MCF 10A (cell line): ENCODE data around the gene NECAB3. TPM values are rescaled to one million over a fixed set of nuclear protein-coding genes. Genes with fewer than 3 reads are reported as not detected.

Experiments
- BruUV-seq: library from RNA; stranded (reverse); fragments of 400-500 nt; replicated peaks from 2 replicates; lab custom pipeline; 2021; lab: Mats Ljungman, UMichigan
- CTCF ChIA-PET: fragments of 300-600 bp; sonication (Branson Sonifier 250); formaldehyde crosslinking; extraction: SDS; loops from one replicate; lab custom pipeline; 2021; ENCODE audit warnings: antibody characterized with exemption, inconsistent platforms; lab: Yijun Ruan, JAX
- POLR2A ChIA-PET: fragments of 300-600, 350-650 bp; sonication (Branson Sonifier 250); formaldehyde crosslinking; extraction: SDS; loops from one replicate; lab custom pipeline; 2020; ENCODE audit warnings: antibody characterized with exemption, inconsistent platforms; lab: Yijun Ruan, JAX
- DNase-seq: peaks from one replicate; pipeline ENCODE4 v3.0.0-alpha.2; 2018; ENCODE audit not compliant: unreplicated experiment
- H3K27ac Mint-ChIP-seq: one replicate; pipeline ENCODE4 v1.8.0; 2022; ENCODE audit warnings: mild to moderate bottlenecking, low read depth, mixed read lengths; ENCODE audit not compliant: unreplicated experiment
- H3K27me3 Mint-ChIP-seq: one replicate; pipeline ENCODE4 v1.8.0; 2022; ENCODE audit warnings: mixed read lengths; ENCODE audit not compliant: insufficient read depth, unreplicated experiment
- H3K36me3 Mint-ChIP-seq: one replicate; pipeline ENCODE4 v1.8.0; 2022; ENCODE audit warnings: mild to moderate bottlenecking, moderate library complexity, mixed read lengths; ENCODE audit not compliant: insufficient read depth, unreplicated experiment
- H3K4me1 Mint-ChIP-seq: one replicate; pipeline ENCODE4 v1.8.0; 2022; ENCODE audit warnings: mixed read lengths; ENCODE audit not compliant: insufficient read depth, unreplicated experiment
- H3K4me3 Mint-ChIP-seq: one replicate; pipeline ENCODE4 v1.8.0; 2022; ENCODE audit warnings: mild to moderate bottlenecking, moderate library complexity, mixed read lengths; ENCODE audit not compliant: unreplicated experiment
- H3K9me3 Mint-ChIP-seq: one replicate; pipeline ENCODE4 v1.8.0; 2022; ENCODE audit warnings: mixed read lengths; ENCODE audit not compliant: unreplicated experiment
- intact Hi-C: fragments of 100-400 bp; cut with micrococcal nuclease; formaldehyde crosslinking; loops from 2 replicates; pipeline ENCODE4 v1.14.1; 2022
- total RNA-seq: library from RNA; stranded (reverse); gene quantifications from 2 replicates; pipeline ENCODE4 v1.2.3, GENCODE V29; 2022
- TF ChIP-seq, protein P1 (sequence below): fragments of 200-600 bp; IDR thresholded peaks from one replicate; pipeline ENCODE4 v1.8.0; 2022; ENCODE audit warnings: antibody characterized with exemption, mild to moderate bottlenecking; ENCODE audit not compliant: unreplicated experiment

Gene NECAB3
- total RNA-seq, 1 experiment from 2014 or later = 15.1 TPM

GRCh38 chr20:33686984-33687366 is 12.7 kb upstream of the NECAB3 start:
- TF ChIP-seq, protein P1, sequence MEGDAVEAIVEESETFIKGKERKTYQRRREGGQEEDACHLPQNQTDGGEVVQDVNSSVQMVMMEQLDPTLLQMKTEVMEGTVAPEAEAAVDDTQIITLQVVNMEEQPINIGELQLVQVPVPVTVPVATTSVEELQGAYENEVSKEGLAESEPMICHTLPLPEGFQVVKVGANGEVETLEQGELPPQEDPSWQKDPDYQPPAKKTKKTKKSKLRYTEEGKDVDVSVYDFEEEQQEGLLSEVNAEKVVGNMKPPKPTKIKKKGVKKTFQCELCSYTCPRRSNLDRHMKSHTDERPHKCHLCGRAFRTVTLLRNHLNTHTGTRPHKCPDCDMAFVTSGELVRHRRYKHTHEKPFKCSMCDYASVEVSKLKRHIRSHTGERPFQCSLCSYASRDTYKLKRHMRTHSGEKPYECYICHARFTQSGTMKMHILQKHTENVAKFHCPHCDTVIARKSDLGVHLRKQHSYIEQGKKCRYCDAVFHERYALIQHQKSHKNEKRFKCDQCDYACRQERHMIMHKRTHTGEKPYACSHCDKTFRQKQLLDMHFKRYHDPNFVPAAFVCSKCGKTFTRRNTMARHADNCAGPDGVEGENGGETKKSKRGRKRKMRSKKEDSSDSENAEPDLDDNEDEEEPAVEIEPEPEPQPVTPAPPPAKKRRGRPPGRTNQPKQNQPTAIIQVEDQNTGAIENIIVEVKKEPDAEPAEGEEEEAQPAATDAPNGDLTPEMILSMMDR = no peak
- Mint-ChIP-seq H3K36me3 (peaks cover 4% of the 10 kb centered on the region), H3K27me3 (no peaks in the 10 kb centered on the region), H3K27ac (no peak overlapping the region), H3K4me3 (peak overlapping the region; percentile 72), H3K9me3 (no peaks in the 10 kb centered on the region), H3K4me1 (peaks cover 13% of the 10 kb centered on the region)
- BruUV-seq = no TSS peak
- ChIA-PET CTCF (interaction anchor here (2.2 kb wide), 1 partner anchor 33 kb away, joined by 7 read pairs; the partner anchor contains the start of gene PXMP4), POLR2A (interaction anchor here (0.6 to 0.7 kb wide), 4 partner anchors 17 to 489 kb away, joined by 3 to 5 read pairs (median 3); no protein-coding TSS in a partner anchor)
- no peak for DNase-seq
- intact Hi-C loops = loop anchor here (10.0 kb wide), 1 partner anchor 128 kb away; the partner anchor contains the start of gene CHMP4B

DNA sequence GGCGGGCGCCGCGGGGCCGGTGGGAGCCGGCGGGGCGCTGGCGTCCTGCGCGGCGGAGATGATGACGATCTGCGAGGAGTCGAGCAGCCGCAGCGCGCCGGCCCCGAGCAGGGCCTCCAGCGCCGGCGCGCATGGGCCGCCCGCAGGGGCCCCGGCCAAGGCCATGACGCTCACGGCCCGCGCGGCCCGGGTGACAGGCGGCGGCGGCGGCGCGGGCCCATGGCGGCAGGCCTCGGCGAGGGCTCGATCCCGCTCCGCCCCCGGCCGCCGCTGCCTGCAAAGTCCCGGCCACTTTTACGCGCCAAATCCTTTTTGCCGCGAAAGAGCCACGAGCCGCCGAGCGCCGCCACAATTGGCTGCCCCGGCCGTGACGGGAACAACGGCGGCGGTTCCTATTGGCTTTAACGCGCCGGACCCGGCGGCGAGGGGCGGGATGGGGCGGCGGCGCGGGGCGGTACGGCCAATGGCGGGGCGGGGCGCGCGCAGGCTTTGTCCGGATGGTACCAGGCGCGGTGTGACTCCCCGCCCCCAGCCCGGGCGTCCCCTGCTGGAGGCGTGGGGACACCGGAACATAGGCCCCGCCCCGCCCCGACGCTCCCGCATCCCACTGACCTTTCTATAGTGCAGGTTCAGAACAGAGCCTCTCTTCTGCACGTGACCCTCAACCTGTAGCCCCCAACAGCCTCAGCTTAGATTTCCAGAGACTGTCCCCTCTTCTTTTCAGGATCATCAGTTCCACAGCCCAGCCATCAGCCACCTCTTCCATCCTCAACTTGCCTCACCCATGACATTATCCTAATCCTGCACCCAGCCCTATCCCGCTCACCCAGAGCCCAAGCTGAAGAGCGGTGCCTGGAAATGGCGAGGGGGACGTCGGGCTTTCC is 12.1 kb upstream of the NECAB3 start, which contains the start of gene E2F1:
Gene E2F1, minus strand, starts transcription at position 286 of the 884 bp plus-strand sequence. Its CDS starts 121 bp downstream, at position 165.
- intact Hi-C loops = loop anchor here (10.0 kb wide), 1 partner anchor 128 kb away; the partner anchor contains the start of gene CHMP4B
- BruUV-seq = no TSS peak
- H3K36me3 Mint-ChIP-seq = peaks cover 4% of the 10 kb centered on the region
- ChIA-PET POLR2A (interaction anchor here (0.7 to 3.2 kb wide), 6 partner anchors 16 to 490 kb away, joined by 3 to 15 read pairs (median 4); partner anchors contain the start of genes ACTL10 and PXMP4), CTCF (interaction anchor here (2.2 to 7.2 kb wide), 2 partner anchors 18 to 34 kb away, joined by 7 to 53 read pairs; partner anchors contain the start of genes ACTL10 and PXMP4)
- H3K4me1 Mint-ChIP-seq = peaks cover 13% of the 10 kb centered on the region
- no peaks in the 10 kb centered on the region for H3K27me3 Mint-ChIP-seq
- no peak within 1 kb of the TSS for H3K27ac Mint-ChIP-seq
- TF ChIP-seq, protein P1 = no peak
- peak within 1 kb of the TSS; percentile 72 for H3K4me3 Mint-ChIP-seq
- no peaks in the 10 kb centered on the region for H3K9me3 Mint-ChIP-seq
- DNase-seq = peak; percentile 92

DNA sequence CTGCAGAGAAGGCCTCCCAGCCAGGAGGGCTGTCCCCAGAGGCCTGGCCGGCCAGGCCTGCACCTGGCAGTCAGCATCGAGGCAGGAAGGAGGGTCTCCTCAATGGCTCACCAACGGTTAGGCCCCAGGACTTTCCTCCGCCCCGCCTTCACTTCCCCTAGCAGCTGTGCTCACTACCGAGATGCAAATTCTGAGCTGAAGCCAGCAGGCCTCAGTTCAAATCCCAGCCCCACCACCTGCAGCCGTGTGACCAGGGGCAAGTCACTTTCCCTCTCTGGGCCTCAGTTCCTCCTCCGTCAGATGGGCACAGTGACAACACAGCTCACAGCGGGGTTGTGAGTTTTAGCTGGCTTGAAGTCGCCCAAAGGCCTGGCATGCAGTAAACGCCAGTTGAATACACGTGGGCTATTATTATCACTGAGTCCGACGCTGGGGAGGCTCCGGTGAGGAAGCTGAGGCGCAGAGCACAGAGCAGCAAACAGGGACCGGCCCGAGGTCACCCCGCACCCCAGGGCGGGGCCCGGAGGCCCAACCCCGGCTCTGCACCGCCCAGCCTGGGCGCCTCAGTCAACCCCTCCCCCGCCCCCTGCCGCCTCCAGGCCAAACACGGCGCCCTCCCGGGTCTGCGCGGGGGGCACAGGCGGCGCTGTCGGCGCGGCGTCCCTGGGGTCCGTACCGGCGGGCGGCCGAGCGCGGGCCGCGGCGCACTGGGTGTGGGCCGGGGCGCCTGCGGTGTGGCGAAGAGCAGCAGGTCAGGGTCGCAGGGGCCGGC is 11.3 kb upstream of the NECAB3 start:
- BruUV-seq = no TSS peak
- Mint-ChIP-seq H3K36me3 (peaks cover 4% of the 10 kb centered on the region), H3K4me1 (peaks cover 13% of the 10 kb centered on the region), H3K27me3 (no peaks in the 10 kb centered on the region), H3K9me3 (no peaks in the 10 kb centered on the region), H3K27ac (no peak overlapping the region), H3K4me3 (peak overlapping the region; percentile 67)
- ChIA-PET POLR2A (interaction anchor here (0.6 to 3.2 kb wide), 7 partner anchors 18 to 326 kb away, joined by 3 to 15 read pairs (median 4); partner anchors contain the start of genes ACTL10 and PXMP4), CTCF (interaction anchor here (0.5 to 7.2 kb wide), 10 partner anchors 12 to 527 kb away, joined by 3 to 53 read pairs (median 3); partner anchors contain the start of gene ACTL10)
- intact Hi-C loops = loop anchor here (10.0 kb wide), 1 partner anchor 129 kb away; the partner anchor contains the start of gene CHMP4B
- peak; percentile 28 for DNase-seq
- TF ChIP-seq, protein P1 = no peak
